SK-N-SH (cell line): ENCODE results near the gene TESMIN.

Experiments used
- YY1 ChIP-seq: IDR thresholded peaks from 2 replicates; pipeline ENCODE4 v1.4.0; 2012; ENCODE audit warnings: low read depth, mild to moderate bottlenecking
- TF ChIP-seq, protein P1 (sequence below): fragments of 200-600 bp; sonication (generic); IDR thresholded peaks from 2 replicates; pipeline ENCODE4 v1.6.1; 2017; ENCODE audit warnings: antibody characterized with exemption, mild to moderate bottlenecking, moderate library complexity

DNA sequence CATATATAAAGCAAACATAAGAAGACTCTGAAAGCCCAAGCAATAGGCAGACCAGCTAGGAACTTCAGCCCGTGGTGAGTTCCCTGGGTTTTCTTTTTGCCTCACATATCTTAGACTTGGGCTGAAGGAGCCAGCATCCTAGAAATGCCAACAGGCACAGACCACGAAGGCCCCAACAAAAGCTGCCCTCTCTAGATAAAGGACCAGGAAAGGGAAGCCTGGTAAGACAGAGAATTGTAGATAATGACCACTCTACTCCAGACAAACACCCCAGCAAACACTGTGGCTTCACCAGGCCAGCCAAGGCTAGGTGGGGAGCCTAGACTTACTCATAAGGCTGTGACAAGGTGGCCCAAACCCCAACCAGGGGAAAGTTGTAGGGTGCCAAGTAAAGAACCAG lies 55.8 kb downstream of the TESMIN start:
- no peak for TF ChIP-seq YY1
- TF ChIP-seq, protein P1, sequence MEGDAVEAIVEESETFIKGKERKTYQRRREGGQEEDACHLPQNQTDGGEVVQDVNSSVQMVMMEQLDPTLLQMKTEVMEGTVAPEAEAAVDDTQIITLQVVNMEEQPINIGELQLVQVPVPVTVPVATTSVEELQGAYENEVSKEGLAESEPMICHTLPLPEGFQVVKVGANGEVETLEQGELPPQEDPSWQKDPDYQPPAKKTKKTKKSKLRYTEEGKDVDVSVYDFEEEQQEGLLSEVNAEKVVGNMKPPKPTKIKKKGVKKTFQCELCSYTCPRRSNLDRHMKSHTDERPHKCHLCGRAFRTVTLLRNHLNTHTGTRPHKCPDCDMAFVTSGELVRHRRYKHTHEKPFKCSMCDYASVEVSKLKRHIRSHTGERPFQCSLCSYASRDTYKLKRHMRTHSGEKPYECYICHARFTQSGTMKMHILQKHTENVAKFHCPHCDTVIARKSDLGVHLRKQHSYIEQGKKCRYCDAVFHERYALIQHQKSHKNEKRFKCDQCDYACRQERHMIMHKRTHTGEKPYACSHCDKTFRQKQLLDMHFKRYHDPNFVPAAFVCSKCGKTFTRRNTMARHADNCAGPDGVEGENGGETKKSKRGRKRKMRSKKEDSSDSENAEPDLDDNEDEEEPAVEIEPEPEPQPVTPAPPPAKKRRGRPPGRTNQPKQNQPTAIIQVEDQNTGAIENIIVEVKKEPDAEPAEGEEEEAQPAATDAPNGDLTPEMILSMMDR = no peak
